ENCODE data around the gene ARHGAP4.

The ARHGAP4 gene

DNA sequence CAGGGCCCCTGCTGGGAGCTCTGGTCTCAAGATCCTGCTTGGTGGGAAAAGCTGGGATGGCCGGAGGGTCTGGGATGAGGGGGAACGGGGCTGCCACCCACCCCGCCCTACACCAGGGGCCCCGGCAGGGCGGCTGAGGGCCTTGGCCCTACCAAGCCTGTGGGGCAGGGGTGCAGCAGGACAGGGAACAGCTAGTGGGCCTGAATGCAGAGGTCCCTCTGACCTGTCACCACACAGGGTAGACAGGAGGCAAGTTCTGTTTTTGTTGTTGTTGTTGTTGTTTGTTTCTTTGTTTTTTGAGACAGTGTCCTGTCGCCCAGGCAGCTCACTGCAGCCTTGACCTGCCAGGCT lies 18.7 kb upstream of the ARHGAP4 start:
- Histone ChIP-seq H3K36me3 (ENCODE audit: insufficient read depth, low read length) (peaks cover 18% of the 10 kb centered on the region), H4K20me1 (ENCODE audit: insufficient read depth, low read length) (no peaks in the 10 kb centered on the region), H3K4me2 (ENCODE audit: low read length) (peak overlapping the region; percentile 52), H3K79me2 (ENCODE audit: insufficient read depth, low read length) (no peaks in the 10 kb centered on the region), H3K27me3 (ENCODE audit: insufficient read depth, low read length) (no peaks in the 10 kb centered on the region), H3K9me3 (ENCODE audit: low read length) (no peaks in the 10 kb centered on the region), H3K4me1 (ENCODE audit: insufficient read depth, low read length, severe bottlenecking) (peaks cover 34% of the 10 kb centered on the region), H3K4me3 (ENCODE audit: low read depth, low read length, poor library complexity, severe bottlenecking) (peak overlapping the region; percentile 56), H3F3A (ENCODE audit: insufficient read depth, low read length) (no peaks in the 10 kb centered on the region), H3K27ac (ENCODE audit: low read depth, low read length, poor library complexity, severe bottlenecking) (peak overlapping the region; percentile 28), H3K9ac (ENCODE audit: low read length) (peak overlapping the region; percentile 46), H2AFZ (ENCODE audit: low read length) (no peak overlapping the region), H3K9me2 (ENCODE audit: low read depth, low read length) (no peaks in the 10 kb centered on the region)
- no peak for TF ChIP-seq EZH2 (IDR thresholded peaks at IDR 0.05; ENCODE audit: borderline replicate concordance, low read length)
- TF ChIP-seq, protein P1, sequence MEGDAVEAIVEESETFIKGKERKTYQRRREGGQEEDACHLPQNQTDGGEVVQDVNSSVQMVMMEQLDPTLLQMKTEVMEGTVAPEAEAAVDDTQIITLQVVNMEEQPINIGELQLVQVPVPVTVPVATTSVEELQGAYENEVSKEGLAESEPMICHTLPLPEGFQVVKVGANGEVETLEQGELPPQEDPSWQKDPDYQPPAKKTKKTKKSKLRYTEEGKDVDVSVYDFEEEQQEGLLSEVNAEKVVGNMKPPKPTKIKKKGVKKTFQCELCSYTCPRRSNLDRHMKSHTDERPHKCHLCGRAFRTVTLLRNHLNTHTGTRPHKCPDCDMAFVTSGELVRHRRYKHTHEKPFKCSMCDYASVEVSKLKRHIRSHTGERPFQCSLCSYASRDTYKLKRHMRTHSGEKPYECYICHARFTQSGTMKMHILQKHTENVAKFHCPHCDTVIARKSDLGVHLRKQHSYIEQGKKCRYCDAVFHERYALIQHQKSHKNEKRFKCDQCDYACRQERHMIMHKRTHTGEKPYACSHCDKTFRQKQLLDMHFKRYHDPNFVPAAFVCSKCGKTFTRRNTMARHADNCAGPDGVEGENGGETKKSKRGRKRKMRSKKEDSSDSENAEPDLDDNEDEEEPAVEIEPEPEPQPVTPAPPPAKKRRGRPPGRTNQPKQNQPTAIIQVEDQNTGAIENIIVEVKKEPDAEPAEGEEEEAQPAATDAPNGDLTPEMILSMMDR (IDR thresholded peaks at IDR 0.05; ENCODE audit: low read length), result no peak

GRCh38 chrX:153944140-153944799 lies 18.2 kb upstream of the ARHGAP4 start, which contains the start of gene RENBP:
Gene RENBP (minus strand): TSS chrX:153944643. CDS start chrX:153944610, 33 bp downstream.
- H3K4me3 ChIP-seq (ENCODE audit: low read depth, low read length, poor library complexity, severe bottlenecking), result peak within 1 kb of the TSS; percentile 56
- H3K9ac ChIP-seq (ENCODE audit: low read length), result peak within 1 kb of the TSS; percentile 46
- TF ChIP-seq, protein P1 (IDR thresholded peaks at IDR 0.05; ENCODE audit: low read length), result no peak

DNA sequence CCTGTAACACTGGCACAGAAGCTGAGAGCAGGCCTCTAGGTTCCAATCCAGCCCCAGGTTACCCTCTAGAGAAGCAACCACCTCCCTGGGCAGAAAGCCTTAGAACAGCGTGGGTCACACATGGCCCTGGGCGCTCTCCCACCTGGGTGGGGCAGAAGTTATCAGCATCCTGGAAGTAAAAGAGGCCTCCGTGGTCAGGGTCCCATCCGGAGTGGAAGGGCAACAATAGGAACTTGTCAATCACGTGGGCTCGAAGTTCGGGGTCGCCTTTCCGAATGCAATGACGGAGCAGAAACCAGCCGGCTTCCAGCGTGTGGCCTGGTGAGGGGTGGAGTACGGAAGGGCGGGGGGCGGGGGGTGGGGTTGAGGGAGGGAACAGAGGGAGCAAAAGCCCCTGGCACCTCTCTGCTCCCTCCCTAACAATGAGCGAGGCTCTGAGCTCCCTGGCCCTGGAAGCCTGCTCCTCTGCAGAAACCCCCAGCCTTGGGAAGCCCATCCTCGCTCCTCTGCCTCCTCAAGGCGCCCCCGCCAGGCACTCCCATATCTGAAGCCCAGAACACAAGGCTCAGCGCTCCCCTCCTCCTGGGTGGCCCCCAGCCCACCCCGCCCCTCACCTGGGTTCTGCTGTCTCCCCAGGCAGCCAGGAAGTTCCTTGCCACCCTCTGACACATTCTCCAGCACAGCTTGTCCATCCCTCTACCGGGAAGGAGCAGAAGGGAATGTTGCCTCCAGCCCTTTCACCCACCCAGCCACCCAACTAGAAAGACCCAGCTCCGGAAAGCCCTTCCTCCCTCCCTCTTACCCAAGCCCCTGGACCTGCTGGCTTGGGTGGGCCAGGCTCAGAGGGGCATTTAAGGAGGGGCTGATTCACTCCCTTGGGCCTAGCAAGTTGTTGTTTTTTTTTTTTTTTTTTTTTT lies 15.5 kb upstream of the ARHGAP4 start:
- Histone ChIP-seq H3K9me2 (ENCODE audit: low read depth, low read length) (no peaks in the 10 kb centered on the region), H3K27me3 (ENCODE audit: insufficient read depth, low read length) (no peaks in the 10 kb centered on the region), H2AFZ (ENCODE audit: low read length) (no peak overlapping the region), H3K4me1 (ENCODE audit: insufficient read depth, low read length, severe bottlenecking) (peaks cover 38% of the 10 kb centered on the region), H3K4me2 (ENCODE audit: low read length) (peak overlapping the region; percentile 26; the same call in 1 of the 2 replicates), H4K20me1 (ENCODE audit: insufficient read depth, low read length) (no peaks in the 10 kb centered on the region), H3F3A (ENCODE audit: insufficient read depth, low read length) (no peaks in the 10 kb centered on the region), H3K36me3 (ENCODE audit: insufficient read depth, low read length) (peaks cover 2% of the 10 kb centered on the region; the same call in 1 of the 2 replicates), H3K27ac (ENCODE audit: low read depth, low read length, poor library complexity, severe bottlenecking) (peak overlapping the region; percentile 46), H3K79me2 (ENCODE audit: insufficient read depth, low read length) (no peaks in the 10 kb centered on the region), H3K9me3 (ENCODE audit: low read length) (no peaks in the 10 kb centered on the region), H3K9ac (ENCODE audit: low read length) (no peak overlapping the region), H3K4me3 (ENCODE audit: low read depth, low read length, poor library complexity, severe bottlenecking) (no peak overlapping the region)
- TF ChIP-seq, protein P1 (IDR thresholded peaks at IDR 0.05; ENCODE audit: low read length), result no peak
- TF ChIP-seq EZH2 (IDR thresholded peaks at IDR 0.05; ENCODE audit: borderline replicate concordance, low read length), result no peak

More at GRCh38 chrX:153944140-153944799, 18.2 kb upstream of the ARHGAP4 start, which contains the start of gene RENBP:
- peak within 1 kb of the TSS; percentile 28 for H3K27ac ChIP-seq (ENCODE audit: low read depth, low read length, poor library complexity, severe bottlenecking)
- no peaks in the 10 kb centered on the region for H3F3A ChIP-seq (ENCODE audit: insufficient read depth, low read length)
- H3K27me3 ChIP-seq (ENCODE audit: insufficient read depth, low read length), result no peaks in the 10 kb centered on the region
- no peaks in the 10 kb centered on the region for H3K9me2 ChIP-seq (ENCODE audit: low read depth, low read length)
- no peak within 1 kb of the TSS for H2AFZ ChIP-seq (ENCODE audit: low read length)
- peaks cover 38% of the 10 kb centered on the region for H3K4me1 ChIP-seq (ENCODE audit: insufficient read depth, low read length, severe bottlenecking)
- H4K20me1 ChIP-seq (ENCODE audit: insufficient read depth, low read length), result no peaks in the 10 kb centered on the region
- H3K9me3 ChIP-seq (ENCODE audit: low read length), result no peaks in the 10 kb centered on the region
- H3K79me2 ChIP-seq (ENCODE audit: insufficient read depth, low read length), result no peaks in the 10 kb centered on the region
- H3K36me3 ChIP-seq (ENCODE audit: insufficient read depth, low read length), result peaks cover 15% of the 10 kb centered on the region
- H3K4me2 ChIP-seq (ENCODE audit: low read length), result peak within 1 kb of the TSS; percentile 52
